MCF 10A (cell line): ENCODE data around the gene FRRS1L. TPM values are rescaled to one million over a fixed set of nuclear protein-coding genes. Genes with fewer than 3 reads are reported as not detected.

ENCODE experiments used
- BruUV-seq: library from RNA; stranded (reverse); fragments of 400-500 nt; replicated peaks from 2 replicates; lab custom pipeline; 2021; lab: Mats Ljungman, UMichigan
- CTCF ChIA-PET: fragments of 300-600 bp; sonication (Branson Sonifier 250); formaldehyde crosslinking; extraction: SDS; loops from one replicate; lab custom pipeline; 2021; ENCODE audit warnings: antibody characterized with exemption, inconsistent platforms; lab: Yijun Ruan, JAX
- POLR2A ChIA-PET: fragments of 300-600, 350-650 bp; sonication (Branson Sonifier 250); formaldehyde crosslinking; extraction: SDS; loops from one replicate; lab custom pipeline; 2020; ENCODE audit warnings: antibody characterized with exemption, inconsistent platforms; lab: Yijun Ruan, JAX
- DNase-seq: peaks from one replicate; pipeline ENCODE4 v3.0.0-alpha.2; 2018; ENCODE audit not compliant: unreplicated experiment
- H3K27ac Mint-ChIP-seq: one replicate; pipeline ENCODE4 v1.8.0; 2022; ENCODE audit warnings: mild to moderate bottlenecking, low read depth, mixed read lengths; ENCODE audit not compliant: unreplicated experiment
- H3K27me3 Mint-ChIP-seq: one replicate; pipeline ENCODE4 v1.8.0; 2022; ENCODE audit warnings: mixed read lengths; ENCODE audit not compliant: insufficient read depth, unreplicated experiment
- H3K36me3 Mint-ChIP-seq: one replicate; pipeline ENCODE4 v1.8.0; 2022; ENCODE audit warnings: mild to moderate bottlenecking, moderate library complexity, mixed read lengths; ENCODE audit not compliant: insufficient read depth, unreplicated experiment
- H3K4me1 Mint-ChIP-seq: one replicate; pipeline ENCODE4 v1.8.0; 2022; ENCODE audit warnings: mixed read lengths; ENCODE audit not compliant: insufficient read depth, unreplicated experiment
- H3K4me3 Mint-ChIP-seq: one replicate; pipeline ENCODE4 v1.8.0; 2022; ENCODE audit warnings: mild to moderate bottlenecking, moderate library complexity, mixed read lengths; ENCODE audit not compliant: unreplicated experiment
- H3K9me3 Mint-ChIP-seq: one replicate; pipeline ENCODE4 v1.8.0; 2022; ENCODE audit warnings: mixed read lengths; ENCODE audit not compliant: unreplicated experiment
- CTCF ChIP-seq: fragments of 200-600 bp; IDR thresholded peaks from one replicate; pipeline ENCODE4 v1.8.0; 2022; ENCODE audit warnings: antibody characterized with exemption, mild to moderate bottlenecking; ENCODE audit not compliant: unreplicated experiment
- intact Hi-C: fragments of 100-400 bp; cut with micrococcal nuclease; formaldehyde crosslinking; loops from 2 replicates; pipeline ENCODE4 v1.14.1; 2022
- total RNA-seq: library from RNA; stranded (reverse); gene quantifications from 2 replicates; pipeline ENCODE4 v1.2.3, GENCODE V29; 2022

Gene FRRS1L
- total RNA-seq, 1 experiment from 2014 or later: not detected

DNA sequence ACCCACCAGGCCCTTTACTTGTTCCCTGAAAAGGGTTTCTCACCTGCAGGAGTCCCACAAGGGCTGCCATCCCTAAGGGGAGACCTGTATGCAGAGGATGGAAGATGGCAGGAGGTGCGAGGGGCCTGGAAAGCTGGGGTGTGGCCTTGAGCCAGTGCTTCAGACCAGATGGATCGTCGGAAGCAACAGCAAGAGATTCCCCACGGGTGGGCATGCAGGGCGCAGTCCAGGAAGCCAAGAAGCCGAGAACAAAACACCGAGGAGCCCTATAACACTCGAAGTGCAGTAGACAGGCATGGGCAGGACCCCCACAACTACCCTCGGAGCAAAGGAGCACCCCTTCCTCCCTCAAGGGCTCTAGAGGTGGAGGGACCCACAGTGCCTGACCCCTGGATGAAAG is 24.7 kb upstream of the FRRS1L start:
- Mint-ChIP-seq H3K4me1 (no peaks in the 10 kb centered on the region), H3K9me3 (no peaks in the 10 kb centered on the region), H3K4me3 (no peak overlapping the region), H3K36me3 (no peaks in the 10 kb centered on the region), H3K27me3 (no peaks in the 10 kb centered on the region), H3K27ac (no peak overlapping the region)
- BruUV-seq: no TSS peak
- DNase-seq: no peak
- ChIA-PET CTCF (interaction anchor here (0.6 to 3.3 kb wide), 3 partner anchors 8 to 18 kb away, joined by 3 to 20 read pairs (median 4); no protein-coding TSS in a partner anchor), POLR2A (interaction anchor here (1.4 kb wide), 1 partner anchor 127 kb away, joined by 3 read pairs; no protein-coding TSS in a partner anchor)
- TF ChIP-seq CTCF: no peak
- intact Hi-C loops: loop anchor here (1.0 kb wide), 1 partner anchor 130 kb away; the partner anchor contains the start of gene EPB41L4B

GRCh38 chr9:109190151-109190550 is 23.1 kb upstream of the FRRS1L start:
- Mint-ChIP-seq H3K9me3 (no peaks in the 10 kb centered on the region), H3K27me3 (no peaks in the 10 kb centered on the region), H3K4me3 (no peak overlapping the region), H3K27ac (no peak overlapping the region), H3K36me3 (no peaks in the 10 kb centered on the region), H3K4me1 (no peaks in the 10 kb centered on the region)
- TF ChIP-seq CTCF: no peak
- DNase-seq: no peak
- intact Hi-C loops: no loop called here
- BruUV-seq: no TSS peak
- ChIA-PET POLR2A (interaction anchor here (0.6 kb wide), 1 partner anchor 285 kb away, joined by 3 read pairs; no protein-coding TSS in a partner anchor), CTCF (interaction anchor here (0.6 to 1.3 kb wide), 2 partner anchors 47 to 129 kb away, joined by 3 read pairs; no protein-coding TSS in a partner anchor)

DNA sequence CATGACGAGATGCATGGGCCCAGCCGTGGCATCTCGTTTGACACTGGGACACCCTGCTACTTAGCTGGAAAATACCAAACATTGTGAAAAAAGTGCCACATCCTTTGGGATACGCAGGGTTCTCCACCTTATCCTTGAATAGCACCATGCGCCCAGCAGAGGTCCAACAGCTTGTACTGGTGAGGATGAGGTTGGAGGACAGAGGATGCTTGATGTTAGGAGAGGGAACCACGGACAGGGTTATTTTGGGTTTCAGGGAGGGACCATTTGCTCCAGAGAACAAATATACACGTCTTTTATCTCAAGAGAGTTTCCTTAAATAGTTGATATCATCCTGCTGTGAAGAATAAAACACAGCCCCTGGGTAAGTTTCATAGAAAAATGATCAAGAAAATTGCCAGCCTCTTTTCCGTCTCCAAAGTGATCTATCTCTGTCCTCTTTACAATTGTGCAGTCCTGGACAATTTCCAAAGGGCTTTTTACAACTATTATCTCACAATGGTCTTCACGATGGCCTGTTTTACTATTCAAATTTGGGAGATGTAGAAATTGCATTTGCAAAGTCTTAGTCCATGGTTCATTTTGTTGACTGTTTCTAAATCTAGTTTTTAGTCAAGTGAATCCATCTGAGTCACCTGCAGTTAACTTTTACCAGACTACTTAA is 19.9 kb upstream of the FRRS1L start:
- ChIA-PET CTCF (no interaction called here), POLR2A (no interaction called here)
- no peak for DNase-seq
- no peaks in the 10 kb centered on the region for H3K4me1 Mint-ChIP-seq
- no peak overlapping the region for H3K27ac Mint-ChIP-seq
- H3K36me3 Mint-ChIP-seq: no peaks in the 10 kb centered on the region
- intact Hi-C loops: no loop called here
- no peak for TF ChIP-seq CTCF
- no peaks in the 10 kb centered on the region for H3K9me3 Mint-ChIP-seq
- H3K27me3 Mint-ChIP-seq: no peaks in the 10 kb centered on the region
- no TSS peak for BruUV-seq
- no peak overlapping the region for H3K4me3 Mint-ChIP-seq

DNA sequence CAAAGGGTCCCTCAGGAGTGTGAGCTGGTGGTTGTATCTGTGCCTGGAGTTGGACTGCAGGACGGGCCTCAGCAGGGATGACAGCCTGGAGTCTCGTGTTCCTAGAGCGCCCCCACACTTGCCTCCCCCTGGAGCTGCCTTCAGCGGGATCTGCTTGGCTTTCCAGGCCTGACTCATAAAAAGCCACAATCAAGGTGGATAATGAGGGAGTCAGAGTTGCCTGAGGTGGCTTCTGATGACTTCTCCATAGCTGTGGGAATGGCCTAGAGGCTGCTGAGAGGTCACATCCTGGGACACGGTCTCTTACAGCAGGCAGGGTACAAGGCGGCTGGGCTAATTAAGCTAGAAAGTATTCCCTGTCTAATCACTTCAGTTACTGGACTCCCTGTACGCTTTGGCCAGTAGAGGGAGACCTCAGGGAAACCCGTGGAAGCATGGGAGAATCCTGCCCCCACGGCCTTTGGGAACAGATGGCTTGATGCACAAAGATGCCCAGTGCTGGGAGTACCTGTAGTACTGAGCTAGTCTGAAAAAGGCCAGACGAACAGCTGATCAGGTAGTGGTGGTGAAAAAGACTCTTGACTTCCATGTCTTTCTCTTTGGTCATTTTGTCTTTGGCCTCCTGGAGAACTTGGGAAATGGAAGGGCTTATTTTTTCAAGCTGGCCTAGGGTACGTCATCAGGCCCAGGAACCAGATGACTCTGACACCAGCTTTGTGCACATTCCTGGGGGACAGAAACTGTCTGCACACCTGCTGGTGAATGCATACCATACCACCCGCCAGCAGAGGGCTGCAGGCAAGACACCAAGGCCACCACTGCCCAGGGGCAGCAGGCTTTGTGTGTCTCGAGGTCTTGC is 16.1 kb upstream of the FRRS1L start:
- Mint-ChIP-seq H3K4me3 (no peak overlapping the region), H3K36me3 (no peaks in the 10 kb centered on the region), H3K9me3 (no peaks in the 10 kb centered on the region), H3K4me1 (no peaks in the 10 kb centered on the region), H3K27me3 (no peaks in the 10 kb centered on the region), H3K27ac (no peak overlapping the region)
- peak; percentile 5 for TF ChIP-seq CTCF
- peak; percentile 65 for DNase-seq
- BruUV-seq: no TSS peak
- intact Hi-C loops: loop anchor here (1.0 to 5.0 kb wide), 4 partner anchors 49 to 218 kb away; partner anchors contain the start of gene EPB41L4B
- ChIA-PET POLR2A (interaction anchor here (0.5 to 0.6 kb wide), 2 partner anchors 63 to 293 kb away, joined by 3 to 4 read pairs; no protein-coding TSS in a partner anchor), CTCF (interaction anchor here (0.6 to 3.3 kb wide), 45 partner anchors 9 to 380 kb away, joined by 3 to 31 read pairs (median 3); no protein-coding TSS in a partner anchor)
